Jurkat, Clone E6-1 (cell line): ENCODE data around the gene FIBCD1.

Experiments
- DNase-seq: peaks from one replicate; pipeline ENCODE4 v3.0.0-alpha.2; 2011; ENCODE audit warnings: low read depth, low spot score
- H3K4me3 ChIP-seq: 2 replicates; pipeline ENCODE4 v1.5.1; 2011; ENCODE audit warnings: mild to moderate bottlenecking, low read length, control low read depth, moderate library complexity

Gene FIBCD1

GRCh38 chr9:130929571-130930038 is 9.4 kb downstream of the FIBCD1 start:
- no peak overlapping the region for H3K4me3 ChIP-seq

GRCh38 chr9:130927995-130928900 is 10.8 kb downstream of the FIBCD1 start:
- no peak for DNase-seq
- no peak overlapping the region for H3K4me3 ChIP-seq

More at GRCh38 chr9:130929571-130930038, 9.4 kb downstream of the FIBCD1 start:
- DNase-seq: no peak

GRCh38 chr9:130927338-130927737 is 11.7 kb downstream of the FIBCD1 start:
- DNase-seq: no peak
- no peak overlapping the region for H3K4me3 ChIP-seq

- no peak for DNase-seq
- H3K4me3 ChIP-seq: no peak overlapping the region
Measured at GRCh38 chr9:130925050-130925678, 13.9 kb downstream of the FIBCD1 start.

- H3K4me3 ChIP-seq: no peak overlapping the region
- no peak for DNase-seq
Measured at GRCh38 chr9:130924448-130924788, 14.6 kb downstream of the FIBCD1 start.

- DNase-seq: no peak
- H3K4me3 ChIP-seq: no peak overlapping the region
Measured at GRCh38 chr9:130923611-130924447, 15.2 kb downstream of the FIBCD1 start.

- no peak overlapping the region for H3K4me3 ChIP-seq
- no peak for DNase-seq
Measured at GRCh38 chr9:130922893-130923610, 16.0 kb downstream of the FIBCD1 start.

- H3K4me3 ChIP-seq: no peak overlapping the region
- DNase-seq: no peak
Measured at GRCh38 chr9:130921989-130922892, 16.8 kb downstream of the FIBCD1 start.

- H3K4me3 ChIP-seq: no peak overlapping the region
- DNase-seq: no peak
Measured at GRCh38 chr9:130921300-130921988, 17.6 kb downstream of the FIBCD1 start.

GRCh38 chr9:130920762-130921299 is 18.2 kb downstream of the FIBCD1 start:
- DNase-seq: no peak
- no peak overlapping the region for H3K4me3 ChIP-seq

- no peak overlapping the region for H3K4me3 ChIP-seq
- no peak for DNase-seq
Measured at GRCh38 chr9:130920233-130920632, 18.8 kb downstream of the FIBCD1 start.

- H3K4me3 ChIP-seq: no peak overlapping the region
- DNase-seq: no peak
Measured at GRCh38 chr9:130919559-130920145, 19.4 kb downstream of the FIBCD1 start.

GRCh38 chr9:130918826-130919558 is 20.1 kb downstream of the FIBCD1 start:
- no peak for DNase-seq
- no peak overlapping the region for H3K4me3 ChIP-seq

- no peak overlapping the region for H3K4me3 ChIP-seq
- DNase-seq: no peak
Measured at GRCh38 chr9:130918101-130918825, 20.8 kb downstream of the FIBCD1 start.

- H3K4me3 ChIP-seq: no peak overlapping the region
Measured at GRCh38 chr9:130917168-130917960, 21.7 kb downstream of the FIBCD1 start.

More at GRCh38 chr9:130917168-130917960, 21.7 kb downstream of the FIBCD1 start:
- DNase-seq: no peak
